HepG2 (cell line): Measurements from ENCODE around the gene ATP11A. TPM values are rescaled to one million over a fixed set of nuclear protein-coding genes. Genes with fewer than 3 reads are reported as not detected.

Experiments
- AKNA ChIP-seq: sonication (generic); formaldehyde crosslinking; IDR thresholded peaks from 2 replicates; pipeline ENCODE4 v1.4.0; 2020; ENCODE audit warnings: missing genetic modification reagents, borderline replicate concordance
- BCLAF1 ChIP-seq: fragments of 450-650 bp; IDR thresholded peaks from 2 replicates; pipeline ENCODE4 v1.6.1; 2017; ENCODE audit warnings: mild to moderate bottlenecking
- EED ChIP-seq: sonication (generic); formaldehyde crosslinking; IDR thresholded peaks from 2 replicates; pipeline ENCODE4 v1.5.0; 2020; ENCODE audit warnings: mild to moderate bottlenecking, missing genetic modification reagents
- NFKBIZ ChIP-seq: IDR thresholded peaks from 2 replicates; pipeline ENCODE4 v1.6.1; 2018; ENCODE audit warnings: missing genetic modification reagents, missing compliant biosample characterization
- ZBTB40 ChIP-seq, 2 experiments: fragments of 450-650 bp in 1 of 2; sonication (generic) in 1 of 2; formaldehyde crosslinking in 1 of 2; IDR thresholded peaks; 2 replicates each; pipeline versions ENCODE4 v1.6.1 to v1.8.0; 2016 to 2022; ENCODE audit warnings: antibody characterized with exemption in 1 of 2, mild to moderate bottlenecking in 1 of 2, missing genetic modification reagents in 1 of 2
- ZBTB7A ChIP-seq: sonication (generic); formaldehyde crosslinking; IDR thresholded peaks from 2 replicates; pipeline ENCODE4 v1.8.0; 2022; ENCODE audit warnings: mild to moderate bottlenecking, missing genetic modification reagents
- ZNF619 ChIP-seq: sonication (generic); formaldehyde crosslinking; IDR thresholded peaks from 2 replicates; pipeline ENCODE4 v1.4.0; 2020; ENCODE audit warnings: mild to moderate bottlenecking, missing genetic modification reagents
- ZUFSP ChIP-seq: sonication (generic); formaldehyde crosslinking; IDR thresholded peaks from 2 replicates; pipeline ENCODE4 v1.9.0; 2021; ENCODE audit warnings: missing genetic modification reagents, mild to moderate bottlenecking, borderline replicate concordance
- polyA plus RNA-seq, 8 experiments: library from polyadenylated mRNA; depleted of rRNA in 3 of 8; stranded (reverse) in 7 of 8; unstranded in 1 of 8; fragments of >200 nt; fragmentation: Illumina TruSeq in 4 of 8; extraction: Trizol in 4 of 8; gene quantifications; 2 replicates each; pipeline versions ENCODE4 v1.2.1 to v1.2.3, GENCODE V29; 2011 to 2016; ENCODE audit warnings: low read depth in 4 of 8, missing spikeins in 1 of 8, mixed read lengths in 1 of 8; ENCODE audit not compliant: insufficient read depth in 1 of 8
- total RNA-seq, 5 experiments: library from RNA; depleted of rRNA; stranded (reverse); fragments of >200 nt; fragmentation: Illumina TruSeq; extraction: Trizol; gene quantifications; 2 replicates each; pipeline ENCODE4 v1.2.3, GENCODE V29; 2016; ENCODE audit warnings: low read depth in 1 of 5

The ATP11A gene
- total and polyA plus RNA-seq, 2 of the 13 experiments (the other 11 are each of a cell fraction or from before 2014, with no cell fraction given), result 18.4 to 20.1 TPM

GRCh38 chr13:112756967-112757758 is 67.3 kb downstream of the ATP11A start (continued):
- no peak for TF ChIP-seq ZBTB40 (IDR thresholded peaks at IDR 0.05)
- peak; percentile 64; the same call in 1 of the 2 replicates for TF ChIP-seq ZBTB40 (CRISPR knock-in tag; IDR thresholded peaks at IDR 0.05)
- TF ChIP-seq EED (CRISPR knock-in tag), result no peak; the same call in 1 of the 2 replicates
- no peak for TF ChIP-seq ZBTB7A (CRISPR knock-in tag)
- 0 out of 2 replicates have a peak, but pooled peaks have one; percentile 58 for TF ChIP-seq NFKBIZ (CRISPR knock-in tag)
- no peak for TF ChIP-seq ZNF619 (CRISPR knock-in tag)
- TF ChIP-seq AKNA, result no peak
- TF ChIP-seq ZUFSP (CRISPR knock-in tag), result no peak
- no peak for TF ChIP-seq BCLAF1
